ENCODE measurements around the gene PROS1. TPM values are rescaled to one million over a fixed set of nuclear protein-coding genes. Genes with fewer than 3 reads are reported as not detected.
"Not testable (repeated sequence)": the region's sequence is repeated elsewhere in the genome, so short reads cannot be mapped to it uniquely, and the experiment has no call there.

PROS1 gene
- total RNA-seq, 2 experiments from 2014 or later: not detected

DNA sequence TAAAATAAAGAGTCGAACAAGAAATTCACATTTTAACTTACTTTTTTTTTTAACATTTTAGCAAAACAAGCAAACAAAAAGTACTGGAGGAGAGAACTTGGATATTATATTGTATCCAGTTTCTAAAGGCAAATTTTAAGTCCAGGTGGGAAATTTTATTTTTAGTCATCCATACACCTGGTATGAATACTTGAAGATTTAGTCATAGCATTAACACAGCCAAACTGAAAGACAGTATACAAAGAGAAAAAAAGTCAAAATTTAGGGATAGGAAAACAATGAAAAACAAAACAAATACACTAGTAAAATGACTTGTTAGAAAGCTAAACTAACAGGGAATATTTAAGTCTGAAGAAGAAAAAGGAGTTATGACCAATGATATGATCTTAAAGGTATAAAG lies 69.1 kb downstream of the PROS1 start:
- Histone ChIP-seq H3K9me3 (ENCODE audit: control insufficient read depth in 1 of 2, insufficient read depth in 1 of 2, low read length in 2 of 2) (peaks cover 0 to 12% of the 10 kb centered on the region in 2 experiments), H3K4me1 (ENCODE audit: insufficient read depth, low read length) (no peaks in the 10 kb centered on the region), H3K4me3 (ENCODE audit: low read length) (no peak overlapping the region), H3K27me3 (ENCODE audit: control insufficient read depth in 1 of 2, insufficient read depth in 2 of 2, low read length in 2 of 2) (no peaks in the 10 kb centered on the region), H3K27ac (ENCODE audit: low read depth in 1 of 2, low read length in 2 of 2) (no peak overlapping the region), H3K36me3 (ENCODE audit: insufficient read depth, low read length) (no peaks in the 10 kb centered on the region)
- ChIA-PET POLR2A (no interaction called here), CTCF (no interaction called here)
- ATAC-seq (ENCODE audit: poor library complexity) (no peak), DNase-seq (no peak)
- Mint-ChIP-seq H3K36me3 (ENCODE audit: low read depth) (no peaks in the 10 kb centered on the region), H3K4me1 (ENCODE audit: low read depth) (no peaks in the 10 kb centered on the region), H3K27me3 (no peaks in the 10 kb centered on the region), H3K4me3 (no peak overlapping the region), H3K9me3 (no peaks in the 10 kb centered on the region), H3K27ac (no peak overlapping the region)
- intact Hi-C loops (cut with DNase I, micrococcal nuclease): no loop called here
- TF ChIP-seq, protein P1, sequence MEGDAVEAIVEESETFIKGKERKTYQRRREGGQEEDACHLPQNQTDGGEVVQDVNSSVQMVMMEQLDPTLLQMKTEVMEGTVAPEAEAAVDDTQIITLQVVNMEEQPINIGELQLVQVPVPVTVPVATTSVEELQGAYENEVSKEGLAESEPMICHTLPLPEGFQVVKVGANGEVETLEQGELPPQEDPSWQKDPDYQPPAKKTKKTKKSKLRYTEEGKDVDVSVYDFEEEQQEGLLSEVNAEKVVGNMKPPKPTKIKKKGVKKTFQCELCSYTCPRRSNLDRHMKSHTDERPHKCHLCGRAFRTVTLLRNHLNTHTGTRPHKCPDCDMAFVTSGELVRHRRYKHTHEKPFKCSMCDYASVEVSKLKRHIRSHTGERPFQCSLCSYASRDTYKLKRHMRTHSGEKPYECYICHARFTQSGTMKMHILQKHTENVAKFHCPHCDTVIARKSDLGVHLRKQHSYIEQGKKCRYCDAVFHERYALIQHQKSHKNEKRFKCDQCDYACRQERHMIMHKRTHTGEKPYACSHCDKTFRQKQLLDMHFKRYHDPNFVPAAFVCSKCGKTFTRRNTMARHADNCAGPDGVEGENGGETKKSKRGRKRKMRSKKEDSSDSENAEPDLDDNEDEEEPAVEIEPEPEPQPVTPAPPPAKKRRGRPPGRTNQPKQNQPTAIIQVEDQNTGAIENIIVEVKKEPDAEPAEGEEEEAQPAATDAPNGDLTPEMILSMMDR (IDR thresholded peaks at IDR 0.05): no peak

DNA sequence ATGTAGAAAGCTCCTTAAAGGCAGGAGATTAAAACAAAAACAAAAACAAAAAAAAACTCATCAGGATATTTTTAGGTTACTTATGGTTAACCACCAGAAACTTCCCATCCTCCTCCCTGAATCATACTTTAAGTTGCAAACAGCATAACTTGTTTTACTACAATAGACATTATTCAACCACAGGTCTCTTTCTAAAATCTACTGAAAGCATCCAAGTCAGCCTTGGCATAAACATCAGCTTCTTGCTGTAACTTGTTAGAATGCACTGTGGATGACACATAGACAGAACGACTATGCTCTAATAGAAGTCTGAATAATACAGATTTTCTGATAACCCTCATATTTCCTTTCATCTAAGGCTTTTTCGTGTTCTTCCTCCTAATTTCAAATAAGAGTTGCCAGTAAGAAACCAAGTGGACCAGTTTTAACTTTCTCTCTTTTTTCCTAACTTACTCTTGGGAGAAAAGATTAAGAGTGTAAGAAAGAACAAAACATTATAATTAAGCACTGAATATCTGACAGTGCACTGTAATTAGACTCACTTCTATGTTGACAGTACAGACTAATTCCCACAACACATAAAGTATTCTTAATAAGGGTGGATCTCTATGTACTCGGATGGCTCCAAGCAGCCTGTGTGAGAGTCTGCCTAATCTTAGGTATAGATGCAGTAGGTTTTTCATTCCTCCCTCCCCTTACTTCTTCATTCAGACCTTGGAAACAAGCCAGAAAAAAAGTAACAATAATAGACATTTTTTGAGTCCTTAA lies 95.3 kb downstream of the PROS1 start:
- DNase-seq; H3K9me3 ChIP-seq (ENCODE audit: control insufficient read depth in 1 of 2, insufficient read depth in 1 of 2, low read length in 2 of 2); H3K4me3 Mint-ChIP-seq; intact Hi-C loops (cut with DNase I, micrococcal nuclease); ATAC-seq (ENCODE audit: poor library complexity); H3K27me3 Mint-ChIP-seq; H3K9me3 Mint-ChIP-seq; H3K4me1 ChIP-seq (ENCODE audit: insufficient read depth, low read length); H3K27ac Mint-ChIP-seq; H3K36me3 Mint-ChIP-seq (ENCODE audit: low read depth); H3K4me1 Mint-ChIP-seq (ENCODE audit: low read depth); H3K4me3 ChIP-seq (ENCODE audit: low read length); POLR2A ChIA-PET; H3K27ac ChIP-seq (ENCODE audit: low read depth in 1 of 2, low read length in 2 of 2); H3K36me3 ChIP-seq (ENCODE audit: insufficient read depth, low read length); H3K27me3 ChIP-seq (ENCODE audit: control insufficient read depth in 1 of 2, insufficient read depth in 2 of 2, low read length in 2 of 2): not testable (repeated sequence)
- CTCF ChIA-PET: interaction anchor here (0.6 kb wide), 1 partner anchor 8 kb away, joined by 3 read pairs; no protein-coding TSS in a partner anchor

DNA sequence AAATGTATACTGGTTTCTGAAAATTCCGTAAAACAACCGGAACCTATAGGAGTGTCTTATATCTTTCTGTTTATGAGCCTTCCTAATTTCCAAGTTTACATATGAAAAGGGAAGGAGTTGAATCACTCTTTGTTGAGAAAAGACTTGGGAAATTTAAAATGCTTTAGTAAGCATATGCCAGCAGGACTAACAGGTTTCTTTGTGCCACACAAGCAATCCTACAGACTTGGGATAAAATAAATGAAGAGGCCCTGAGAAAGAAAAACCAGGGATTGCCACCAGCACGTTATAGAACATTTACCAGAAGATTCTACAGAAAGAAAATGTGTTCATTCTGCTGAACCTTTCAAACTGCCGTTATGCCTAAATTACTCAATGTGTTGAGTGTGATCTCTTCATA lies 96.3 kb downstream of the PROS1 start:
- H3K27me3 ChIP-seq (ENCODE audit: control insufficient read depth in 1 of 2, insufficient read depth in 2 of 2, low read length in 2 of 2); H3K27ac ChIP-seq (ENCODE audit: low read depth in 1 of 2, low read length in 2 of 2); H3K4me3 Mint-ChIP-seq; DNase-seq; H3K36me3 ChIP-seq (ENCODE audit: insufficient read depth, low read length); H3K27ac Mint-ChIP-seq; H3K27me3 Mint-ChIP-seq; H3K4me3 ChIP-seq (ENCODE audit: low read length); H3K36me3 Mint-ChIP-seq (ENCODE audit: low read depth); intact Hi-C loops (cut with DNase I, micrococcal nuclease); H3K4me1 Mint-ChIP-seq (ENCODE audit: low read depth); H3K9me3 ChIP-seq (ENCODE audit: control insufficient read depth in 1 of 2, insufficient read depth in 1 of 2, low read length in 2 of 2); H3K4me1 ChIP-seq (ENCODE audit: insufficient read depth, low read length); POLR2A ChIA-PET; H3K9me3 Mint-ChIP-seq; ATAC-seq (ENCODE audit: poor library complexity): not testable (repeated sequence)
- CTCF ChIA-PET: interaction anchor here (0.6 kb wide), 1 partner anchor 9 kb away, joined by 3 read pairs; no protein-coding TSS in a partner anchor

DNA sequence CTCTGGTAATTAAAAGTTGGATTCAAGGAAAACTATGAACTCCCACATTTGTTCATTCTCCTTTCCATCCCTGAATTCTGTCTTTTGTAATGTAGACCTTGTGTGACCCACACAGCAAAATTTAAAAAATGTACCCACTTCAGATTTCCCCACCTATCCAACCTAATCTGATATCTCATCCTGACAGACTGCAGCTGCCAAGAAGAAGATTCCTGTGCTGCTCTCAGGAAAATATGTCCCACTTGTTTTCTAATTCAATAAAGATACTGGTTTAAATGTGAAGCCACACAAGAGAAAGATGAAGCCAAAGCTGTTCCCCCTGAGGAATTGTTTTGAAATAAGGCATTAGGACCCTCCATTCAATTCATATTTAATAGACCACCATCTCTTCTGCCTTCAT lies 100.3 kb downstream of the PROS1 start:
- H3K27ac ChIP-seq (ENCODE audit: low read depth in 1 of 2, low read length in 2 of 2); H3K4me3 ChIP-seq (ENCODE audit: low read length); H3K4me1 ChIP-seq (ENCODE audit: insufficient read depth, low read length); H3K27ac Mint-ChIP-seq; intact Hi-C loops (cut with DNase I, micrococcal nuclease); H3K4me3 Mint-ChIP-seq; DNase-seq; H3K36me3 ChIP-seq (ENCODE audit: insufficient read depth, low read length); H3K27me3 Mint-ChIP-seq; POLR2A ChIA-PET; H3K36me3 Mint-ChIP-seq (ENCODE audit: low read depth); ATAC-seq (ENCODE audit: poor library complexity); H3K27me3 ChIP-seq (ENCODE audit: control insufficient read depth in 1 of 2, insufficient read depth in 2 of 2, low read length in 2 of 2); H3K9me3 ChIP-seq (ENCODE audit: control insufficient read depth in 1 of 2, insufficient read depth in 1 of 2, low read length in 2 of 2); CTCF ChIA-PET; H3K9me3 Mint-ChIP-seq; H3K4me1 Mint-ChIP-seq (ENCODE audit: low read depth): not testable (repeated sequence)
